C4-2B (cell line): ENCODE results near the gene TRIM62.

Experiments used
- CTCF ChIP-seq: fragments of 450-650 bp; conservative IDR thresholded peaks from 2 replicates; pipeline ENCODE4 v1.5.1; 2017; ENCODE audit warnings: mild to moderate bottlenecking
- ZFX ChIP-seq: fragments of 450-650 bp; IDR thresholded peaks from 2 replicates; pipeline ENCODE4 v1.6.1; 2017

- no peak for TF ChIP-seq CTCF
- no peak for TF ChIP-seq ZFX
Measured at GRCh38 chr1:33191731-33192275, 10.0 kb upstream of the TRIM62 start.
